ENCODE data around the gene ROR1. TPM values are rescaled to one million over a fixed set of nuclear protein-coding genes. Genes with fewer than 3 reads are reported as not detected.

ROR1 gene
- total and polyA plus RNA-seq, 3 donors from 2014 or later: 3.3 to 5.1 (median 4.6) TPM

- DNase-seq: no peak
- no peak for TF ChIP-seq POLR2A (IDR thresholded peaks at IDR 0.05)
- TF ChIP-seq CTCF (IDR thresholded peaks at IDR 0.05): no peak
- H3K27me3 ChIP-seq: no peaks in the 10 kb centered on the region
Measured at GRCh38 chr1:64133036-64133435, 359.2 kb downstream of the ROR1 start.

GRCh38 chr1:64135462-64136223, 361.8 kb downstream of the ROR1 start:
- no peaks in the 10 kb centered on the region for H3K36me3 ChIP-seq (ENCODE audit: low read depth, missing control alignments)
- 93 to 98% methylated on average over 3 of the region's 3 CpGs for WGBS, 2 donors
- no peaks in the 10 kb centered on the region for H3K27me3 ChIP-seq
- no peak overlapping the region for H3K4me3 ChIP-seq
- no peaks in the 10 kb centered on the region for H3K9me3 ChIP-seq
- peaks cover 4% of the 10 kb centered on the region for H3K4me1 ChIP-seq
- intact Hi-C loops (cut with DNase I; ENCODE audit: low total_unique reads): loop anchor here (5.0 kb wide), 1 partner anchor 363 kb away; the partner anchor contains the start of gene ROR1
- TF ChIP-seq CTCF (IDR thresholded peaks at IDR 0.05) (no peak), POLR2A (IDR thresholded peaks at IDR 0.05) (no peak)
- H3K27ac ChIP-seq: no peak overlapping the region
- DNase-seq: no peak

More at GRCh38 chr1:64133036-64133435, 359.2 kb downstream of the ROR1 start:
- no peak overlapping the region for H3K27ac ChIP-seq
- H3K36me3 ChIP-seq (ENCODE audit: low read depth, missing control alignments): no peaks in the 10 kb centered on the region
- H3K4me3 ChIP-seq: no peak overlapping the region
- intact Hi-C loops (cut with DNase I; ENCODE audit: low total_unique reads): no loop called here
- H3K9me3 ChIP-seq: no peaks in the 10 kb centered on the region
- 74 to 86% methylated on average over 5 of the region's 5 CpGs for WGBS, 2 donors
- peaks cover 4% of the 10 kb centered on the region for H3K4me1 ChIP-seq

GRCh38 chr1:64136296-64136695, 362.5 kb downstream of the ROR1 start:
- Histone ChIP-seq H3K4me1 (peaks cover 4% of the 10 kb centered on the region), H3K4me3 (no peak overlapping the region), H3K27me3 (no peaks in the 10 kb centered on the region), H3K27ac (no peak overlapping the region), H3K36me3 (ENCODE audit: low read depth, missing control alignments) (no peaks in the 10 kb centered on the region), H3K9me3 (no peaks in the 10 kb centered on the region)
- DNase-seq: no peak
- intact Hi-C loops (cut with DNase I; ENCODE audit: low total_unique reads): loop anchor here (5.0 kb wide), 1 partner anchor 364 kb away; the partner anchor contains the start of gene ROR1
- WGBS, 2 donors: 68 to 70% methylated on average over 5 of the region's 5 CpGs
- TF ChIP-seq POLR2A (IDR thresholded peaks at IDR 0.05): no peak
- TF ChIP-seq CTCF (IDR thresholded peaks at IDR 0.05): no peak

GRCh38 chr1:64136752-64137411, 363.1 kb downstream of the ROR1 start:
- H3K9me3 ChIP-seq: no peaks in the 10 kb centered on the region
- H3K36me3 ChIP-seq (ENCODE audit: low read depth, missing control alignments): no peaks in the 10 kb centered on the region
- no peak overlapping the region for H3K27ac ChIP-seq
- H3K4me1 ChIP-seq: peaks cover 4% of the 10 kb centered on the region
- peak; percentile 94 for DNase-seq
- no peaks in the 10 kb centered on the region for H3K27me3 ChIP-seq
- no peak overlapping the region for H3K4me3 ChIP-seq
- TF ChIP-seq POLR2A (IDR thresholded peaks at IDR 0.05): no peak
- TF ChIP-seq CTCF (IDR thresholded peaks at IDR 0.05): peak; percentile 81 to 92 (median 90)
- 33 to 39% methylated on average over 7 of the region's 7 CpGs for WGBS, 2 donors
- intact Hi-C loops (cut with DNase I; ENCODE audit: low total_unique reads): loop anchor here (5.0 kb wide), 1 partner anchor 365 kb away; the partner anchor contains the start of gene ROR1

All from testis (tissue), 3 donors.